Colonic mucosa (tissue), 4 donors: ENCODE measurements around the gene WDR31. TPM values are rescaled to one million over a fixed set of nuclear protein-coding genes. Genes with fewer than 3 reads are reported as not detected.

Experiments used
- DNase-seq: peaks from one replicate; pipeline ENCODE4 v3.0.0-alpha.2; 2020
- H3K27ac ChIP-seq: fragments of 200-600 bp; one replicate; pipeline ENCODE4 v1.8.0; 2021
- H3K27me3 ChIP-seq: fragments of 200-600 bp; one replicate; pipeline ENCODE4 v1.8.0; 2021
- H3K36me3 ChIP-seq: fragments of 200-600 bp; one replicate; pipeline ENCODE4 v1.8.0; 2021
- H3K4me1 ChIP-seq: fragments of 200-600 bp; one replicate; pipeline ENCODE4 v1.8.0; 2021; ENCODE audit warnings: mild to moderate bottlenecking
- H3K4me3 ChIP-seq: fragments of 200-600 bp; one replicate; pipeline ENCODE4 v1.8.0; 2021
- H3K9ac ChIP-seq, 2 donors: one replicate each; pipeline ENCODE4 v1.7.0; 2013; ENCODE audit warnings: control low read depth in 2 of 2, low read depth in 2 of 2, low read length in 2 of 2
- H3K9me3 ChIP-seq: fragments of 200-600 bp; one replicate; pipeline ENCODE4 v1.8.0; 2021
- CTCF ChIP-seq: fragments of 200-600 bp; IDR thresholded peaks from one replicate; pipeline ENCODE4 v1.8.0; 2022; ENCODE audit warnings: antibody characterized with exemption, mild to moderate bottlenecking
- intact Hi-C: fragments of 100-400 bp; cut with DNase I; formaldehyde crosslinking; loops from one replicate; pipeline ENCODE4 v1.14.1; 2022
- total RNA-seq, 2 donors: library from RNA; stranded (reverse); fragmentation: NEBNext Ultra II Directional in 1 of 2; extraction: Animal tissue kit (Norgen Biotek cat#: 25700) in 1 of 2; gene quantifications; one replicate each; pipeline ENCODE4 v1.2.1, GENCODE V29; 2021
- donor health status: healthy.
- donor health status: DM: no; HTN: no; CAD: no.
- donor health status: DM: no; HTN: no; CAD: no.

Gene WDR31
- total RNA-seq, 2 donors from 2014 or later, result 3.0 to 3.5 TPM

- Histone ChIP-seq H3K27me3 (no peaks in the 10 kb centered on the region), H3K4me3 (no peak overlapping the region), H3K27ac (no peak overlapping the region), H3K9ac (no peak overlapping the region), H3K9me3 (no peaks in the 10 kb centered on the region), H3K4me1 (peaks cover 2% of the 10 kb centered on the region), H3K36me3 (peaks cover 23% of the 10 kb centered on the region)
- no peak for TF ChIP-seq CTCF
- DNase-seq, result no peak
- intact Hi-C loops, result no loop called here
These were observed 58.7 kb downstream of the WDR31 start for GRCh38 chr9:113281356-113281755.

GRCh38 chr9:113278840-113279239, 61.2 kb downstream of the WDR31 start:
- H3K36me3 ChIP-seq, result peaks cover 11% of the 10 kb centered on the region
- no peak for DNase-seq
- intact Hi-C loops, result loop anchor here (10.0 kb wide), 1 partner anchor 376 kb away; no protein-coding TSS in a partner anchor

GRCh38 chr9:113275157-113276131, 64.6 kb downstream of the WDR31 start, which contains the start of the genes CDC26 and PRPF4:
CDC26 (minus strand) TSS chr9:113275572; CDS start chr9:113272507, 3,065 bp downstream.
PRPF4 (plus strand) TSS chr9:113275658; CDS start chr9:113275744, 86 bp downstream.
- intact Hi-C loops, result loop anchor here (10.0 kb wide), 1 partner anchor 379 kb away; no protein-coding TSS in a partner anchor
- H3K36me3 ChIP-seq, result peaks cover 5% of the 10 kb centered on the region

More at GRCh38 chr9:113278840-113279239, 61.2 kb downstream of the WDR31 start:
- H3K4me3 ChIP-seq, result no peak overlapping the region
- no peak overlapping the region for H3K9ac ChIP-seq
- no peaks in the 10 kb centered on the region for H3K27me3 ChIP-seq
- peaks cover 8% of the 10 kb centered on the region for H3K4me1 ChIP-seq
- no peak for TF ChIP-seq CTCF
- no peak overlapping the region for H3K27ac ChIP-seq
- no peaks in the 10 kb centered on the region for H3K9me3 ChIP-seq

GRCh38 chr9:113274474-113275156, 65.5 kb downstream of the WDR31 start:
- no peaks in the 10 kb centered on the region for H3K27me3 ChIP-seq
- H3K36me3 ChIP-seq, result peaks cover 5% of the 10 kb centered on the region
- H3K4me3 ChIP-seq, result peak overlapping the region; percentile 92
- peak; percentile 69 for TF ChIP-seq CTCF
- peaks cover 8% of the 10 kb centered on the region for H3K4me1 ChIP-seq
- intact Hi-C loops, result loop anchor here (10.0 kb wide), 1 partner anchor 380 kb away; no protein-coding TSS in a partner anchor
- no peaks in the 10 kb centered on the region for H3K9me3 ChIP-seq
- peak overlapping the region; percentile 59 to 99 for H3K9ac ChIP-seq
- peak overlapping the region; percentile 90 for H3K27ac ChIP-seq
- peak; percentile 65 for DNase-seq

More at GRCh38 chr9:113275157-113276131, 64.6 kb downstream of the WDR31 start, which contains the start of the genes CDC26 and PRPF4:
- peak within 1 kb of the TSS; percentile 90 for H3K27ac ChIP-seq
- H3K27me3 ChIP-seq, result no peaks in the 10 kb centered on the region
- no peaks in the 10 kb centered on the region for H3K9me3 ChIP-seq
- H3K4me1 ChIP-seq, result peaks cover 8% of the 10 kb centered on the region
- peak within 1 kb of the TSS; percentile 92 for H3K4me3 ChIP-seq
- peak within 1 kb of the TSS; percentile 83 to 99 for H3K9ac ChIP-seq
- no peak for TF ChIP-seq CTCF
- peak; percentile 98 for DNase-seq

- Histone ChIP-seq H3K27me3 (no peaks in the 10 kb centered on the region), H3K27ac (no peak overlapping the region), H3K9ac (no peak overlapping the region), H3K4me1 (peaks cover 4% of the 10 kb centered on the region), H3K36me3 (peaks cover 5% of the 10 kb centered on the region), H3K9me3 (no peaks in the 10 kb centered on the region), H3K4me3 (no peak overlapping the region)
- intact Hi-C loops, result loop anchor here (10.0 kb wide), 1 partner anchor 385 kb away; no protein-coding TSS in a partner anchor
- no peak for DNase-seq
- TF ChIP-seq CTCF, result no peak
These were observed 70.2 kb downstream of the WDR31 start for GRCh38 chr9:113269871-113270270.
